GM18873 (cell line): ENCODE results near the gene VPS8.

ENCODE experiments used
- ATAC-seq: cut with Tn5 transposase; IDR thresholded peaks from one replicate; pipeline ENCODE4 v1.9.1; 2021; ENCODE audit warnings: mild to moderate bottlenecking, moderate library complexity, moderate number of reproducible peaks; ENCODE audit not compliant: unreplicated experiment, low FRiP score

The VPS8 gene

GRCh38 chr3:184811034-184811433 lies 932 bp upstream of the VPS8 start:
- ATAC-seq = no peak

GRCh38 chr3:184811663-184811998 lies 335 bp upstream of the VPS8 start:
- no peak for ATAC-seq

- ATAC-seq = peak; percentile 9
These were observed 686 bp downstream of the VPS8 start for GRCh38 chr3:184812662-184813042.

GRCh38 chr3:184813357-184813756 lies 1.4 kb downstream of the VPS8 start:
- ATAC-seq = no peak

GRCh38 chr3:184814214-184814613 lies 2.2 kb downstream of the VPS8 start:
- no peak for ATAC-seq

DNA sequence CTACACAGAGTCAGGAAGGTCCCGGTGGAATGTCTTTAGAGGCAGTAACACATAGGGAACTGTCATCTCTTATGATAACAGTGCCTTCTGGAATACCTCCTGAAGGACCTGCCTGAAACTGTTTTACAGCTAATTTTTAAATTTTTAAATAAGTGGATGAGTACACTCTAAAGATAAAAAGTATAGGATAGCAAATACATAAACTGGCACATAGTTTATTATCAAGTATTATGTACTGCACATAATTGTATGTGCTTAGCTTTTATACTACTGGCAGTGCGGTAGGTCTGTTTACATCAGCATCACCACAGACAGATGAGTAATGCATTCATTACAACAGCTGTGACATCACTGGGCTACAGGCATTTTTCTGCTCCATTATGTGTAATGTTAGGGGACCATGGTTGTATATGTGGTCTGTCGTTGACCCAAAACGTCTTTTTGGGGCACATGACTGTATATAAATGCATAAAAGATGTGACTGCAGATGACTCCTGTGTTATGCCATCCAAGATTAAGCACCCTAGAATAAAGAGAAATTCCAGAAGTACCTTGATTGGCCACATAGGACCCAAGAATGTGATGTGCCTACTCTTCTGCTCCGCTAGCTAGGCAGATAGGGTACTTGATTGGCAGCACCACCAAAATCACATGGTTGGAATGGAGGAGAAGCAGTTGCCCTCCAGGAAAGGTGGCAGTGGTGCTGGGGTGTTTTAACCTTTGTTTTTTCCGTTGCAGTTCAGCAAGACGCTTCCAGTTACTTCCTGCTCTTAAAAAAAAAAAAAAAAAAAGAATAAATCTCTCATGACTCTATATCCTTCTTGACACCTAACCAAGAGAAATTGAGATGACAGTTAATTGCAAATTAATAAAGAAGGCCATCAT lies 3.3 kb downstream of the VPS8 start:
- no peak for ATAC-seq

DNA sequence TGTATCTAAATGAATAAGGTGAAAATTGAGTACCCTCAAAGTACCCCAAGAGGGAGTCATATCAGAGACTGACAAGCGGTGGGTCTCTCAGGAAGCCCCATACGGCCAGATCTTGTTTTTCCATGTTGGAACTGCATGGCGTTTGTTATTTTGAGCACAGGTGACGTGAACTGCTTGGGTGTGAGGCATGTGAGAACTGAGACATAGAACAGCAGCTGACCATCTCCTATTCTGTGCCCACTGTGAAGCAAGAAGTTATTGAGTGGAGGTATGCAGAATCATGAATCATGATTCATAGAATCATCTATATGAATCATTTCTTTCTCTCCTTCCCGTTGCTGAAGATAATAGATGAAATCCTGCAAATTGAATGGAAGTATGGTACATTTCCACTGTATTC lies 4.6 kb downstream of the VPS8 start:
- ATAC-seq = no peak

GRCh38 chr3:184820525-184820924 lies 8.6 kb downstream of the VPS8 start:
- no peak for ATAC-seq

- ATAC-seq = no peak
These were observed 9.1 kb downstream of the VPS8 start for GRCh38 chr3:184821034-184821433.

DNA sequence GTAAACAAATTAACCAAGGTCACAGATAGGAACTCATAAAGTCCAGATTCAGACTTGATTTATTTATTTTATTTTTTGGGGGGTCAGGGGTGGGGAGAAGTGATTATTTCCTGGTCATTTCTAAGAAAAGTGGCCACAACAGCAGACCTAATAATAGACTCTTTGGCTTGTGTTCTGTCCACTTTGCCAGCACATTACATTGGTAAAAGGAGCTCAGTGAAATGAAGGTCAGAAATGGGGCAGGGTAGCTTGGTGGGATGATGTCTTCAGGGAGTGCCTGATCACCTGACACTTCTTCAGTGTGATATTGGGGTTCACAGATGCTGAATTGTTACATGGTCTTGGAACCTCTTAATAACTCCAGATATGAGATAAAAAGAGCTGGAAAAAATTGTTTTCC lies 10.1 kb downstream of the VPS8 start:
- ATAC-seq = no peak

GRCh38 chr3:184822654-184823053 lies 10.7 kb downstream of the VPS8 start:
- no peak for ATAC-seq

DNA sequence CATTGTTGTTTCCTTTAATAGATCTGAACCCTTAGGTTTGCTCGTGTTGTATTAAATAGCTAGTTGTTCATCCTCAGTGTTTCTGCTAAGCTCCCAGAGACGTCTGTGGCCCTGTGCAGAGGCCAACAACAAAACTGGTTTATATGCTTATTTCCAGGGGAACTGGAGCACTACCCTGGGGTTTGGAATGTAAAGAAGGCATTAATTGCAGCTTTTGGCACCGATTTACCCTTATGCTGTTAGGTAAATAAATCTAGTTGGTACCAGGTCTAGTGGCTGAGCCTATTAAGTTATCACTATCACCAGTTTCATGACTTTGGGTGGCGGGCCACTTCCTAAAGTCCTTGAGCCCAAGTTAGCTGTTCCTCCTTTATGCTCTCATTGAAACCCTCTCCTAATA lies 12.0 kb downstream of the VPS8 start:
- ATAC-seq = no peak

GRCh38 chr3:184825121-184825820 lies 13.3 kb downstream of the VPS8 start:
- ATAC-seq = no peak

DNA sequence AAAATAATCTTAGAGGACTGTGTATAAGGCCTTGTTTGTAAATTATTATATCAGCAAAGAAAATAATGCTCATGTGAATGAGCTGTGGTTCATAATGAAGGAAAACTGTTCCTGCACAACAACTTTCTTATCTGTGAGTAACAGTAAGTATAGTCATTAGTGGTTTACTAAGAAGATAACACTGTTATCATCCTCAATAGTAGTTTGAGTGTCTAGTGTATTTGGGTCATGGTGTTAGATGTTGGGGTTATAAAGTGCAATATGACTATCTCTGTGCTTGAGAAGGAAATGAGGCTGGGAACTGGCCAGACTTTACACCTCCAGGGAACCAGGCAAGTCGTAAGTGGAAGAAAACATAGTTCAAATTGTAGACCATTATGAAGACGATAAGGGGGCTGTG lies 15.6 kb downstream of the VPS8 start:
- no peak for ATAC-seq

DNA sequence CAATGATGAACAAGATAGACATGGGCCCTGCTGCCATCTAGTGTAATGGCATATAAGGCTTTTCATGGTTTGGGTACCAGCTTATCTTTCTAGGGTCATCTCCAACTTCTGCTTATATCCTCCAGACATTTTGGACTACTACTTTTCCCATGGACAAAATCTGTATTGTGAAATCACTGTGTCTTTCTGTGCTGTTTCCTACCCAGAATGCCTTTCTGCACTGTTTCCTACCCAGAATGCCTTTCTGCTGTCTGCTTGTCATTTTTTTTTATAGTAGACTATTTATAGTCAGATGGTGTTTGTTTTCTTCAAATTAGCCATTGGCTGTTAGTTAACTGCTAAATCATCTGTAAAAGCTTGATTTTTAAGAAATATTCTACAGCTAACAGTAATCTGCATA lies 20.1 kb downstream of the VPS8 start:
- no peak for ATAC-seq

- no peak for ATAC-seq
These were observed 20.9 kb downstream of the VPS8 start for GRCh38 chr3:184832903-184833302.

- no peak for ATAC-seq
These were observed 24.3 kb downstream of the VPS8 start for GRCh38 chr3:184836090-184836822.

GRCh38 chr3:184842433-184842832 lies 30.5 kb downstream of the VPS8 start:
- ATAC-seq = no peak

GRCh38 chr3:184845819-184846218 lies 33.9 kb downstream of the VPS8 start:
- no peak for ATAC-seq

- no peak for ATAC-seq
These were observed 34.5 kb downstream of the VPS8 start for GRCh38 chr3:184846496-184846895.

- ATAC-seq = no peak
These were observed 37.0 kb downstream of the VPS8 start for GRCh38 chr3:184848934-184849333.
